HG03354 (cell line): ENCODE results near the gene TSPAN14.
"Not testable (repeated sequence)": the region's sequence is repeated elsewhere in the genome, so short reads cannot be mapped to it uniquely, and the experiment has no call there.

Experiments
- ATAC-seq: cut with Tn5 transposase; IDR thresholded peaks from one replicate; pipeline ENCODE4 v1.9.1; 2021; ENCODE audit warnings: mild to moderate bottlenecking; ENCODE audit not compliant: unreplicated experiment, poor library complexity, severe bottlenecking

Gene TSPAN14, protein sequence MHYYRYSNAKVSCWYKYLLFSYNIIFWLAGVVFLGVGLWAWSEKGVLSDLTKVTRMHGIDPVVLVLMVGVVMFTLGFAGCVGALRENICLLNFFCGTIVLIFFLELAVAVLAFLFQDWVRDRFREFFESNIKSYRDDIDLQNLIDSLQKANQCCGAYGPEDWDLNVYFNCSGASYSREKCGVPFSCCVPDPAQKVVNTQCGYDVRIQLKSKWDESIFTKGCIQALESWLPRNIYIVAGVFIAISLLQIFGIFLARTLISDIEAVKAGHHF

DNA sequence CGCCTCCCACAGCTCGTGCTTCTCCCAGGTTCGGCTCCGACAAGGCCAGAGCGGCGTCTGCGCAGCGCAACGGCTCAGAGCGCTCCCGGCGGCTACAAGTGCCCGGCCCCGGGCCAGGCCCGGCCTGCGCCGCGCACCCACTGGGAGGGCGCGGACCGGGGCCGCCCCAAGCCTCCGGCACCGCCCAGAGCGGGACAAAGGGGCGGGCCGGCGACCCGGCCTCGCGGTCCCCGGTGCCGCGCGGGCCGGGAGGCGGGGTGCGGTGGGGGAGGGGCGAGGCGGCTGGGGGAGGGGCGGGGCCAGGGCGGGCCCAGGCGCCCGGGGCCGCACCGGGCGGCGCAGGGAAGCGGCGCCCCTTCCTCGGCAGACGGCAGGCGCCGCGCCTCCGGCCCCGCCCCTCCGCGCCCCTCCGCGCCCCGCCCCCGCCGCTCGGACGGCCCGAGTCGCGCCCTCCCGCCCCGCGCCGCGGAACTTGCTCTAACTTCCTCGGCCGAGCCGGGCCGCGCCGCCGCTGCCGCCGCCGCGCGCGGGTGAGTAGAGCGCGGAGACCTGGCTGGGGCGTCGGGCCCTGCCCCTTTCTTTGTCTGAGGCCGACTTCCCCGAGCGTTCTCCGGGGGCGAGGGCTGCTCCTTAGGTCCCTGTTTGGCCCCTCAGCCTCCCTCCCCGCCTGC, at the start of gene TSPAN14:
Gene TSPAN14 (plus strand): TSS at position 469 of the 671 bp plus-strand sequence. CDS start 34,924 bp downstream, outside the sequence.
- peak; percentile 67 for ATAC-seq

GRCh38 chr10:80405035-80405434, 49.1 kb upstream of the TSPAN14 start:
- ATAC-seq: no peak

DNA sequence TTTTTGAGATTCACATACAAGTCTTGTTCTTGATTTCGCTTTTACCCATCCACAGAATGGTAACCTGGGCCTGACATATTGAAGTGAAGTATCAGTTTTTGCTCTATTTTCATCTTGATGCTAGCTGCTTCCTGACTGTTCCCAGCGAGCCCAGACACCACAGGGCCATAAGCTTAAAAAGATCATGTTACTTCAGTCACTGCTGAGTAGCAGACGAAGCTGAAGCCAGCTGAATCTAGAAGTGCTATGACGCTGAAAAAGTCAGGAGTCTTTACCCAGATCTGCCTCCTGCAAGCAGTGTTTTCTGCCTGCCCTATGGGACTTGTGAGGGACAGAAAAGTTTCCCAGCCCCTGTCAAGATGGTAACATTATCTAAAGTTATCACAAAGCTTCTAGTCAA, 48.5 kb upstream of the TSPAN14 start:
- no peak for ATAC-seq

GRCh38 chr10:80406204-80406603, 47.9 kb upstream of the TSPAN14 start:
- no peak for ATAC-seq

- ATAC-seq: peak; percentile 34
Measured at GRCh38 chr10:80407812-80408241, 46.3 kb upstream of the TSPAN14 start.

DNA sequence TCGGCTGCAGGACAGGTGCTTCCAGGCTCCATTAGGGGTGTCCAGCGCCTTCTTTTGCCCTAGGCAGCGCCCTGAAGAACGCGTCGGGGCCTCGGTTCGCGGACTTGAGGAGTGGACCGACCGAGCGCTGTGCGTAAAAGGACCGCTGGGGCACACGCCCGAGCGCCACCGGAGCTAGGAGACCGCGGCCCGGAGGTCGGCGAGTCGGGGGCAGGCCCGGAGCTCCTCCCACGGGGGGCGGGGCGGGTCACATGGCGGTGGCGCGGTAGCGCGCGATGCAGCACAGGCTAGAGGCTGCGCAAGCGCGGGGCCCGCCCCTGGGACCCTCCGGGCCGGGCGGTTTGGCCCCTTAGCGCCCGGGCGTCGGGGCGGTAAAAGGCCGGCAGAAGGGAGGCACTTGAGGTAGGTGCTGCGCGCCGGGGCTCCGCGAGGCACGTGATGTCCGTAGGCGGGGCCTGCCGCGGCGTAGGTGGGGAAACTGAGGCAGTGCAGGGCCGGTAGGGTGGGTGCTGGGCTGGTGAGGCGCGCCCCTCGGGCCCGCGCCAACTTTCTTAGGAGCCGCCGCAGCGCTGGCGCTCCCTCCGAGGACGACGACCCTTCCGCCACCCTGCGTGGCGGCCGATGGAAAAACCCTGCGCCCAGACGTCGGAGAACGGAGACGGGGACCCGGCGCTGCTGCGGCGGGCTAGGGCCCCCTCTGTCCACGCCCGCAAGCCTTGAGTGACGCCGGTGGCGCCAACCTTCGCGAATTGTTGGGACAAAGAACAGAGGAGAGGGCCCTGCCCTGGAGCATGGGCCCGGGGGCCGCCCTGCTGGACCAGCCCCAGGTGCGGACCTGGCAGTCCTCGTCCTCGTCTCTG, 45.6 kb upstream of the TSPAN14 start, which contains the start of gene PRXL2A:
Gene PRXL2A (plus strand): TSS at position 310 of the 860 bp plus-strand sequence. CDS start 11,917 bp downstream, outside the sequence.
- ATAC-seq: peak; percentile 94

GRCh38 chr10:80409121-80409520, 45.0 kb upstream of the TSPAN14 start:
- ATAC-seq: no peak

GRCh38 chr10:80410122-80410521, 44.0 kb upstream of the TSPAN14 start:
- no peak for ATAC-seq

- no peak for ATAC-seq
Measured at GRCh38 chr10:80410578-80411145, 43.4 kb upstream of the TSPAN14 start.

GRCh38 chr10:80411267-80411668, 42.8 kb upstream of the TSPAN14 start:
- ATAC-seq: no peak

DNA sequence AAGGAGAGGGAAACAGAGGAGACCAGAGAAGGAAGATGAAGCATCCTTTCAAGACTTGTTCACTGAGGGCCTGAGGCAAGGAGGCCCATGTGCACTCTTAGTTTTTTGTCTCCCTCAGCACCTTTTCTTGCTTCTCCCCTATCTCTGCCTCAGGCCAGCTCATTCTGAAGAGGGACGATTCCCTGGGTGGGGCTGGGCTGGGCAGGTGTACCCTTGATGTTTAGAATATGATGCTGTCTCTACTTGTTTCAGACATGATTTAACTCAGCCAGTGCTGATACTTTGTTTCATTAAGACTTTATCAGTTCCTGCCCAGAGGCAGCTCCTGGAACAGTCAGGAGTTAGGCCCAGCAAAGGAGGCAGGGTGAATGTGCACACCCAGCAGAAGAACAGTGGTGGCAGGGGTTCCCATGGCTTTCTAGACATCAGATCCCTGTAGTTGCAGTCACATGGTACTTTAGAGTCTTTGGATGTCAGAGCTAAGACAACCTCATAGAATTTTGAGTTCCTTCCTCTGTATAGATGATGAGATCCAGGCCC, 42.4 kb upstream of the TSPAN14 start:
- no peak for ATAC-seq

GRCh38 chr10:80412486-80412885, 41.6 kb upstream of the TSPAN14 start:
- ATAC-seq: no peak

GRCh38 chr10:80413271-80413996, 40.7 kb upstream of the TSPAN14 start:
- ATAC-seq: no peak

GRCh38 chr10:80414142-80414895, 39.8 kb upstream of the TSPAN14 start:
- ATAC-seq: no peak

- no peak for ATAC-seq
Measured at GRCh38 chr10:80415734-80416478, 38.2 kb upstream of the TSPAN14 start.

DNA sequence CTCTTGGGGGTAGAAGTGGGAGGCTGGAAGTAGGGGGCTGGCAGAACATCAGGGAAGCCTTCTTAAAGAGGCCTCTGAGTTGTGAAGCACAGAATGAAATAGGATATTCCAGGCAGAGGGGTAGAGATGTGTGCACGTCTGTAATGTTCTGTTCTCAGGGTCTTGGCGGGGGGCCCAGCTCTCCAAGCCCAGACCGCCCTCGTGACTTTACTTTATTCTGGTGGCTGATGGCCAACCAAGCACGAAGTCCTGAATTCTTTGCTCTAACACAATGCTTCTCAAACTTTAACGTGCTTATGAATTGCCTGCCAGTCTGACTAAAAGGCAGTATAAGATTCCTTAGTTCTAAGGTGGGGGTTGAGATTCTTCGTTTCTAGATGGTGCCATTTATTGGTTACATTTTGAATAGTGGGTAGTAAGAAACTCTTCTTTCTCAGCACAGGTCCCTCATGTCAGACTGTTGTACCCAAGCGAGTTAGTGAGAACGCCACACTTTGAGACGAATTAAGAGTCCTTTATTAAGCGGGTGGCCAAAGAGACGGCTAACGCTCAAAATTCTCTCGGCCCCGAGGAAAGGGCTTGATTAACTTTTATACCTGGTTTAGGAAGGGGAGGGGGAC, 37.5 kb upstream of the TSPAN14 start:
- no peak for ATAC-seq

DNA sequence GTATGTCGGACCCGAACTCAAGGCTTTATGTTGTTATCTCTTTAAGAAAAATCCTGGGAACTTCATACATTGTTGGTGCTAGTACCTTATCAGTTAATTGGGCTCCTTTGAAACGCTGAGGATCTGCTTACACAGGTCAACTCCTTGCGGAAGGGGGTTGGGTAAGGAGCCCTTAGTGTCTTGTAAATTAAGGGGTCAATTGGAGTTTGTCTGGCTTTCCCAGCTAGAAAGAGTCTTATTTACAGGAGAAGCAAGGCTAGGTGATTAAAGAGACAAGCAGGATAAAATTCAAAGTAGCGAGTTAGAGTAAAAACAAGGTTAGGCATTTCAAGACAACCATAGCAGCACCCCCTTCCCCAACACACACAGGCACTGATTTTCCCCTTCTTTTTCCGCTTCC, 36.9 kb upstream of the TSPAN14 start:
- not testable (repeated sequence) for ATAC-seq
